OCI-LY7 (cell line): ENCODE results near the gene SPPL2B. TPM values are rescaled to one million over a fixed set of nuclear protein-coding genes. Genes with fewer than 3 reads are reported as not detected.

Experiments used
- BruUV-seq: library from RNA; stranded (reverse); fragments of 400-500 nt; replicated peaks from 2 replicates; lab custom pipeline; 2021; lab: Mats Ljungman, UMichigan
- CTCF ChIA-PET: fragments of 300-600 bp; sonication (Branson Sonifier 250); formaldehyde crosslinking; loops from one replicate; lab custom pipeline; 2022; ENCODE audit warnings: antibody characterized with exemption; ENCODE audit not compliant: unreplicated experiment; lab: Charles Lee
- POLR2A ChIA-PET: fragments of 300-600 bp; sonication (Branson Sonifier 250); formaldehyde crosslinking; loops from one replicate; lab custom pipeline; 2022; ENCODE audit warnings: antibody characterized with exemption; lab: Charles Lee
- DNase-seq: peaks from one replicate; pipeline ENCODE4 v3.0.0-alpha.2; 2015; ENCODE audit warnings: low spot score
- H2AFZ ChIP-seq: fragments of 200-600 bp; sonication (generic), shearing (Covaris generic); 2 replicates; pipeline ENCODE4 v1.6.1; 2014; ENCODE audit warnings: mild to moderate bottlenecking, antibody characterized with exemption, low read length, moderate library complexity
- H3K27ac ChIP-seq: fragments of 200-600 bp; sonication (generic); 2 replicates; pipeline ENCODE4 v1.5.1; 2014; ENCODE audit warnings: mixed run types, low read depth, mild to moderate bottlenecking, moderate library complexity, low read length, inconsistent platforms; ENCODE audit not compliant: poor library complexity, severe bottlenecking
- H3K36me3 ChIP-seq: fragments of 200-600 bp; sonication (generic); 2 replicates; pipeline ENCODE4 v1.6.1; 2014; ENCODE audit warnings: mild to moderate bottlenecking, antibody characterized with exemption, low read length, moderate library complexity, mixed read lengths; ENCODE audit not compliant: insufficient read depth
- H3K4me1 ChIP-seq: fragments of 200-600 bp; sonication (generic); 2 replicates; pipeline ENCODE4 v1.5.1; 2014; ENCODE audit warnings: mild to moderate bottlenecking, low read length; ENCODE audit not compliant: insufficient read depth, poor library complexity, severe bottlenecking
- H3K4me2 ChIP-seq: fragments of 200-600 bp; sonication (generic); 2 replicates; pipeline ENCODE4 v1.6.1; 2014; ENCODE audit warnings: mild to moderate bottlenecking, low read length
- H3K4me3 ChIP-seq: fragments of 200-600 bp; sonication (generic); 2 replicates; pipeline ENCODE4 v1.5.1; 2014; ENCODE audit warnings: mild to moderate bottlenecking, low read depth, low read length; ENCODE audit not compliant: poor library complexity, severe bottlenecking
- H3K79me2 ChIP-seq: fragments of 200-600 bp; sonication (generic); 2 replicates; pipeline ENCODE4 v1.6.1; 2016; ENCODE audit warnings: low read depth, mild to moderate bottlenecking, low read length, moderate library complexity, mixed read lengths; ENCODE audit not compliant: insufficient read depth
- H3K9me2 ChIP-seq: fragments of 200-600 bp; sonication (generic); 2 replicates; pipeline ENCODE4 v1.6.1; 2016; ENCODE audit warnings: mild to moderate bottlenecking, low read length, mixed read lengths; ENCODE audit not compliant: insufficient read depth
- H3K9me3 ChIP-seq: fragments of 200-600 bp; sonication (generic); 2 replicates; pipeline ENCODE4 v1.6.1; 2014; ENCODE audit warnings: mild to moderate bottlenecking, mixed run types, low read length, mixed read lengths
- H4K20me1 ChIP-seq: fragments of 200-600 bp; sonication (generic); 2 replicates; pipeline ENCODE4 v1.6.1; 2014; ENCODE audit warnings: mild to moderate bottlenecking, antibody characterized with exemption, low read length, moderate library complexity, mixed read lengths; ENCODE audit not compliant: insufficient read depth
- CTCF ChIP-seq: fragments of 200-600 bp; sonication (generic); conservative IDR thresholded peaks from 2 replicates; pipeline ENCODE4 v1.5.1; 2014; ENCODE audit warnings: mild to moderate bottlenecking, antibody characterized with exemption, low read length, moderate library complexity, mixed read lengths
- EZH2phosphoT487 ChIP-seq: fragments of 200-600 bp; sonication (generic); IDR thresholded peaks from 2 replicates; pipeline ENCODE4 v1.6.1; 2018; ENCODE audit warnings: low read depth, borderline replicate concordance, mild to moderate bottlenecking, mixed run types, antibody characterized with exemption, low read length, moderate library complexity, mixed read lengths
- intact Hi-C: fragments of 100-400 bp; cut with micrococcal nuclease; formaldehyde crosslinking; loops from one replicate; pipeline ENCODE4 v1.10.0; 2022; ENCODE audit not compliant: unreplicated experiment
- total RNA-seq, 2 experiments: library from RNA; depleted of rRNA in 1 of 2; stranded (reverse); fragments of >200 nt in 1 of 2; shearing (Covaris generic) in 1 of 2; gene quantifications; 2 replicates each; pipeline ENCODE4 v1.2.3, GENCODE V29; 2014 to 2022

SPPL2B gene
- total RNA-seq, 2 experiments from 2014 or later: 106 to 191 TPM

GRCh38 chr19:2294687-2295335 is 33.7 kb upstream of the SPPL2B start:
- DNase-seq: no peak
- BruUV-seq: no TSS peak
- Histone ChIP-seq H2AFZ (no peak overlapping the region), H3K9me3 (no peaks in the 10 kb centered on the region), H3K4me1 (peaks cover 15% of the 10 kb centered on the region), H3K9me2 (no peaks in the 10 kb centered on the region), H3K27ac (no peak overlapping the region), H3K4me3 (no peak overlapping the region), H3K36me3 (no peaks in the 10 kb centered on the region), H3K4me2 (no peak overlapping the region), H4K20me1 (no peaks in the 10 kb centered on the region; the same call in 1 of the 2 replicates), H3K79me2 (no peaks in the 10 kb centered on the region)
- intact Hi-C loops: no loop called here
- no peak for TF ChIP-seq CTCF
- TF ChIP-seq EZH2phosphoT487: no peak
- ChIA-PET POLR2A (no interaction called here), CTCF (interaction anchor here (0.5 kb wide), 1 partner anchor 67 kb away, joined by 17 read pairs; no protein-coding TSS in a partner anchor)

- Histone ChIP-seq H3K4me2 (no peak overlapping the region), H3K4me3 (no peak overlapping the region), H3K9me2 (no peaks in the 10 kb centered on the region), H3K4me1 (peaks cover 3% of the 10 kb centered on the region), H3K79me2 (no peaks in the 10 kb centered on the region), H3K9me3 (no peaks in the 10 kb centered on the region), H3K27ac (no peak overlapping the region), H3K36me3 (no peaks in the 10 kb centered on the region), H2AFZ (no peak overlapping the region), H4K20me1 (no peaks in the 10 kb centered on the region; the same call in 1 of the 2 replicates)
- ChIA-PET POLR2A (no interaction called here), CTCF (no interaction called here)
- intact Hi-C loops: no loop called here
- BruUV-seq: no TSS peak
- DNase-seq: no peak
- TF ChIP-seq EZH2phosphoT487: no peak
- no peak for TF ChIP-seq CTCF
These were observed 32.3 kb upstream of the SPPL2B start for GRCh38 chr19:2296141-2296540.

DNA sequence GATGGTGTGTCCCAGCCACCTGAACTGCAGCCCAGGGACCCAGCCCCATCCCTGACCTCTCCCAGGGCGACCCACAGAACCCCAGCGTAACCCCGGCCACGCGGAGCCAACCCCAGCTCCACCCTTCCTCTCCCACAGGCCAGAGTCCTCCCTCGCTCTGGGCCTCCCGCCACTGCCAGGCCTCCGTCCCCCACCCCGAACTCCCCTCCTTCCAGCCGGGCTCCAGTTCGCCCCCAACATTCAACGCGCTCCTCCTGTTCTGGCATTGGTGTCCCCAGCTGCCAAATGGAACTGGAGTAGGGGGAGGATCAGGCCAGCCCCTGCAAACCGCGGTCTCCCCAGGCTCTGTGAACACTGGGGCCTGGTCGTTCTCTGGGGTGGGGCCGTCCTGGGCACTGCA is 28.0 kb upstream of the SPPL2B start:
- ChIA-PET CTCF (no interaction called here), POLR2A (no interaction called here)
- Histone ChIP-seq H3K27ac (no peak overlapping the region), H2AFZ (no peak overlapping the region), H3K9me2 (no peaks in the 10 kb centered on the region), H3K9me3 (no peaks in the 10 kb centered on the region), H3K4me1 (peaks cover 10% of the 10 kb centered on the region), H3K36me3 (no peaks in the 10 kb centered on the region), H3K4me3 (no peak overlapping the region), H3K4me2 (no peak overlapping the region), H4K20me1 (no peaks in the 10 kb centered on the region), H3K79me2 (no peaks in the 10 kb centered on the region)
- no TSS peak for BruUV-seq
- DNase-seq: no peak
- no peak for TF ChIP-seq CTCF
- TF ChIP-seq EZH2phosphoT487: no peak
- intact Hi-C loops: no loop called here
